Measurements from ENCODE around the gene TACC2. TPM values are rescaled to one million over a fixed set of nuclear protein-coding genes. Genes with fewer than 3 reads are reported as not detected.

TACC2 gene
- total and polyA plus RNA-seq, 2 experiments from 2014 or later: 4.3 to 16.7 TPM

DNA sequence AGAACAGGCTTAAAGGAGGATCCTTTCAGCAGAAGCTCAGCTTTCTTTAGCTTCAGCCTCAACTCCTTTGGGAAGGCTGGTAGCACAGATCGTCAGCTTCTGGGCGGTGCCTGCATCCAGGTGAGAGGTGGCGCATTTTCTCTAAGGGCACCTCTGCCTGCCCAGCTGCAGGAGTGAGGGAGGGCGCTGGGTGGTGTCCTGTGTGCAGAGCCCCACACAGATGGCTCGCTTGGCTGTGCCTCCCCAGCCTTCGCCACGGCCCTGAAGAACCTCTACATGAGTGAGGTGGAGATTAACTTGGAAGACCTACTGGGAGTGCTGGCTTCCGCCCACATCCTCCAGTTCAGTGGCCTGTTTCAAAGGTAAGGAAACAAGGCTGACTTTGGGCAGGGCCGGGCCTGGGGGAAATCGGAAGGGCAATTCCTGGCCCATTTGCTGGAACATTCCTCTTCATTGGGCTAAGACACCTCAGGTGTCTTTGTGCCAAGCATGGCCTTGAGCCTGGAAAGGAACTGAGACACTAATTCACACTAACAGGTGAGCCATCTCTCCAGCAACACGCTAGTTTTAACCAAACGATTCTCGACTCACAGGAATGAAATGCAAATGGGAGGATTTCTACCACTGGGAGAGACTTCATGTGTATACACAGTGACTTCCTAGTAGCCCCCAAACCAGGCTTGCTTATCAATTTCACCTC, 302.0 kb downstream of the TACC2 start:
- no peak for DNase-seq
- Histone ChIP-seq H3K79me2 (ENCODE audit: insufficient read depth) (no peaks in the 10 kb centered on the region), H2AFZ (no peak overlapping the region), H3K9me3 (ENCODE audit: low read depth) (no peaks in the 10 kb centered on the region), H3K4me2 (ENCODE audit: unreplicated experiment) (no peak overlapping the region), H3K9ac (no peak overlapping the region), H3K27ac (no peak overlapping the region), H3K36me3 (ENCODE audit: low read depth) (no peaks in the 10 kb centered on the region), H3K4me1 (ENCODE audit: insufficient read depth) (peaks cover 7% of the 10 kb centered on the region), H3K9me2 (ENCODE audit: insufficient read depth) (no peaks in the 10 kb centered on the region), H3F3A (ENCODE audit: insufficient read depth) (0 out of 2 replicates have a peak, but pooled peaks cover 4% of the 10 kb centered on the region), H3K4me3 (no peak overlapping the region), H4K20me1 (ENCODE audit: insufficient read depth) (no peaks in the 10 kb centered on the region), H3K27me3 (replicated peaks; ENCODE audit: insufficient read depth) (peaks cover under 1% of the 10 kb centered on the region; the same call in 1 of the 2 replicates)
- 86 to 90% methylated on average over 13 of the region's 13 CpGs for WGBS, 2 experiments (ENCODE audit: low coverage in 1 of 2, low lambda C conversion rate in 2 of 2, missing lambda C conversion rate in 2 of 2)
- TF ChIP-seq EZH2phosphoT487 (IDR thresholded peaks at IDR 0.05; ENCODE audit: insufficient read depth, low read depth) (no peak), EZH2 (IDR thresholded peaks at IDR 0.05; ENCODE audit: insufficient read depth, poor library complexity, severe bottlenecking) (no peak)
- in situ Hi-C loops (cut with MboI): loop anchor here (10.0 to 25.0 kb wide), 3 partner anchors 144 to 696 kb away; partner anchors contain the start of genes DMBT1 and PSTK

DNA sequence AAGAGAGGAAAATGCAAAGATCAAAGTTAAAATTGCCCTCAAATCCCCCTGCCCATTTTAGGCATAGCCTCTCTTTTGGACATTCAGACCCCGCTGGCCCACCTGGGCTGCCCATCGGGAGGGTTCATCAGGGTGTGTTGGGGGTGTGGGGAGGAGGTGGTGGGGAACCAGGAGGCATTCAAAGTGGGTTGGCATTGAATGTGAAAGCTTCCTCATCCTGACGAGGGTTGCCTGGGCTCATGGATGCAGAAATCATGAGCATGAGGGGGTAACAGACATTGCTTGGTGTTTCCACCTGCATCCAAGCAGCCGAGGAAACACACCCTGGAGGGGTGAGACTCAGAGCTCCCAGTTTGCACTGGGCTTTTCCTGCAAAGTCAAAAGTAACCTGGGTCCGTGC, 302.8 kb downstream of the TACC2 start:
- TF ChIP-seq EZH2phosphoT487 (IDR thresholded peaks at IDR 0.05; ENCODE audit: insufficient read depth, low read depth) (no peak), EZH2 (IDR thresholded peaks at IDR 0.05; ENCODE audit: insufficient read depth, poor library complexity, severe bottlenecking) (no peak)
- Histone ChIP-seq H3K27ac (no peak overlapping the region), H3K9me2 (ENCODE audit: insufficient read depth) (no peaks in the 10 kb centered on the region), H3K9ac (no peak overlapping the region), H3K4me3 (no peak overlapping the region), H3K36me3 (ENCODE audit: low read depth) (no peaks in the 10 kb centered on the region), H3K27me3 (replicated peaks; ENCODE audit: insufficient read depth) (peaks cover 8% of the 10 kb centered on the region; the same call in 1 of the 2 replicates), H4K20me1 (ENCODE audit: insufficient read depth) (no peaks in the 10 kb centered on the region), H3K79me2 (ENCODE audit: insufficient read depth) (no peaks in the 10 kb centered on the region), H3K9me3 (ENCODE audit: low read depth) (no peaks in the 10 kb centered on the region), H3F3A (ENCODE audit: insufficient read depth) (0 out of 2 replicates have a peak, but pooled peaks cover 4% of the 10 kb centered on the region), H3K4me1 (ENCODE audit: insufficient read depth) (peaks cover 7% of the 10 kb centered on the region), H3K4me2 (ENCODE audit: unreplicated experiment) (no peak overlapping the region), H2AFZ (no peak overlapping the region)
- DNase-seq: no peak
- in situ Hi-C loops (cut with MboI): loop anchor here (10.0 to 25.0 kb wide), 3 partner anchors 143 to 696 kb away; partner anchors contain the start of genes DMBT1 and PSTK
- WGBS, 2 experiments (ENCODE audit: low coverage in 1 of 2, low lambda C conversion rate in 2 of 2, missing lambda C conversion rate in 2 of 2): 85 to 88% methylated on average over 5 of the region's 5 CpGs

DNA sequence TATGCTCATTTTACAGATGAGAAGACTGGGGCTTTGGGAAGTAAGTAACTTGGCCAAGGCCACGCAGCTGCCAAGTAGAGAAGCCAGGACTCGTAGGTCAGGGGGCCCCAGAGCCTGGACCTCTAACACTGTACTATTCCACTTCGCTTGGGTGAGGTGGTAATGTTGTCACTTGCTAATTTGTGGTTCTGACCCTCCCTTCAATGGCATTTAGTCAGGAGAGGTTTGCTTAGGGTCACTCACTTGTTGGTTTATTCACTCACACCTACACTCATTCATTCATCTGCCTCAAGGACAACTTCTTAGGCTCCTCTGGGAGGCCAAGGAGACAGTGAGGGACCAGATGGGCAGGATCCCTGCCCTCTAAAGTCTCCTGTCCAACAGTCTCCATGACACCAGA, 303.4 kb downstream of the TACC2 start:
- TF ChIP-seq EZH2 (IDR thresholded peaks at IDR 0.05; ENCODE audit: insufficient read depth, poor library complexity, severe bottlenecking): no peak
- Histone ChIP-seq H3K9ac (no peak overlapping the region), H3K4me3 (no peak overlapping the region), H3K36me3 (ENCODE audit: low read depth) (no peaks in the 10 kb centered on the region), H2AFZ (no peak overlapping the region), H4K20me1 (ENCODE audit: insufficient read depth) (no peaks in the 10 kb centered on the region), H3K4me1 (ENCODE audit: insufficient read depth) (peaks cover 3% of the 10 kb centered on the region), H3K79me2 (ENCODE audit: insufficient read depth) (no peaks in the 10 kb centered on the region), H3F3A (ENCODE audit: insufficient read depth) (0 out of 2 replicates have a peak, but pooled peaks cover under 1% of the 10 kb centered on the region), H3K9me3 (ENCODE audit: low read depth) (no peaks in the 10 kb centered on the region), H3K4me2 (ENCODE audit: unreplicated experiment) (no peak overlapping the region), H3K27ac (no peak overlapping the region), H3K9me2 (ENCODE audit: insufficient read depth) (no peaks in the 10 kb centered on the region), H3K27me3 (replicated peaks; ENCODE audit: insufficient read depth) (peaks cover 9% of the 10 kb centered on the region; the same call in 1 of the 2 replicates)
- DNase-seq: no peak
- in situ Hi-C loops (cut with MboI): loop anchor here (10.0 to 25.0 kb wide), 3 partner anchors 142 to 695 kb away; partner anchors contain the start of genes DMBT1 and PSTK
- WGBS, 2 experiments (ENCODE audit: low coverage in 1 of 2, low lambda C conversion rate in 2 of 2, missing lambda C conversion rate in 2 of 2): 85 to 92% methylated on average over 3 of the region's 3 CpGs

DNA sequence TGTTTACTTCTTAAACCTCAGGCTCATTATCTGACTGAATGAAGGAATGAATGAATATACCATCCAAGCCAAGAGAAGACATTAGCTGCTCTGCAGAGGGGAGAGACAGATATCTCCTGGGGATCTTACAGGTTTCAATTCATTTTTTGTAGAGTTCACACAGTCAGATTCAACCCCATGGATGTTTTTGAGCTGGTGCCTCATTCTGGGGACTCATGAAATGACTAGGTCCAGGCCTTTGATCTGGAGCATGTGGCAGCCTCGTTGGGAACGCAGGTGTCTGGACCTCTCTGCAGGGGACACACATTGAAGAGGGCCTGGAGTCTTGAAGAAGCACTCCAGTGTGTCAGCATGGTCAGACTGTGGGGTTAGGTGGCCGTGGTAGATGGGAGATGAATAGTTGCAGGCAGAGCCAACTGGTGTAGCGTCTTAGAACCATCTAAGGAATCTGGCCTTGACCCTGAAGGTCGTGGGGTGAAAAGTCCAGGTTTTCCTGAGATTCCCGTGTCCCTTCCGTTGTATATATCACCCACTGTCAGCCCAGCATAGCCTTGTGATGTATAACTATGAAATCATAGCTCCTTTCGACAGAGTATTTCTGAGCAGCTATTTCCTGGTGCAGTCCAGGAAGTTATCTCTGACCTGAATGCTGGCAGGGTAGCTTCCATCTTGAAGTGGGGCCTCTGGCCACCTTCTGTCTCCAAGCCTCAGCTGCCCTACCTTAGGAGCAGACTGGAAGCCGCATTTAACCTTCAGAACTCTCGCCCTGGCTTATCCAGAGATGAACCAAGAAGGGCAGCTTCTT, 304.4 kb downstream of the TACC2 start:
- H3K4me1 ChIP-seq (ENCODE audit: insufficient read depth): no peaks in the 10 kb centered on the region
- TF ChIP-seq EZH2phosphoT487 (IDR thresholded peaks at IDR 0.05; ENCODE audit: insufficient read depth, low read depth) (no peak), EZH2 (IDR thresholded peaks at IDR 0.05; ENCODE audit: insufficient read depth, poor library complexity, severe bottlenecking) (no peak)
- no peaks in the 10 kb centered on the region for H3K36me3 ChIP-seq (ENCODE audit: low read depth)
- no peaks in the 10 kb centered on the region for H3F3A ChIP-seq (ENCODE audit: insufficient read depth)
- in situ Hi-C loops (cut with MboI): loop anchor here (10.0 to 25.0 kb wide), 3 partner anchors 141 to 694 kb away; partner anchors contain the start of genes DMBT1 and PSTK
- H3K27ac ChIP-seq: no peak overlapping the region
- 79 to 82% methylated on average over 10 of the region's 10 CpGs for WGBS, 2 experiments (ENCODE audit: low coverage in 1 of 2, low lambda C conversion rate in 2 of 2, missing lambda C conversion rate in 2 of 2)
- H2AFZ ChIP-seq: no peak overlapping the region
- H3K9ac ChIP-seq: no peak overlapping the region
- H3K27me3 ChIP-seq (replicated peaks; ENCODE audit: insufficient read depth): peaks cover 9% of the 10 kb centered on the region; the same call in 1 of the 2 replicates
- no peaks in the 10 kb centered on the region for H3K9me2 ChIP-seq (ENCODE audit: insufficient read depth)
- H4K20me1 ChIP-seq (ENCODE audit: insufficient read depth): no peaks in the 10 kb centered on the region
- H3K79me2 ChIP-seq (ENCODE audit: insufficient read depth): no peaks in the 10 kb centered on the region
- no peak overlapping the region for H3K4me3 ChIP-seq
- no peak overlapping the region for H3K4me2 ChIP-seq (ENCODE audit: unreplicated experiment)
- H3K9me3 ChIP-seq (ENCODE audit: low read depth): no peaks in the 10 kb centered on the region
- no peak for DNase-seq
